Right atrium auricular region (tissue), 2 donors: Measurements from ENCODE around the gene UBE2F. TPM values are rescaled to one million over a fixed set of nuclear protein-coding genes. Genes with fewer than 3 reads are reported as not detected.
"Not testable (repeated sequence)": the region's sequence is repeated elsewhere in the genome, so short reads cannot be mapped to it uniquely, and the experiment has no call there.

Source experiments
- DNase-seq: peaks from one replicate; pipeline ENCODE4 v3.0.0-alpha.2; 2019; ENCODE audit warnings: low spot score
- H3K27ac ChIP-seq, 2 donors: fragments of 200-600 bp; sonication (generic); 1 replicate in 1 of 2; 2 replicates in 1 of 2; pipeline ENCODE4 v1.5.1; 2016 to 2019
- H3K27me3 ChIP-seq, 2 donors: fragments of 200-600 bp; sonication (generic); one replicate each; pipeline versions ENCODE4 v1.5.1 to v1.6.0; 2017 to 2019
- H3K36me3 ChIP-seq: fragments of 200-600 bp; sonication (generic); one replicate; pipeline ENCODE4 v1.5.1; 2016
- H3K4me1 ChIP-seq, 2 donors: fragments of 200-600 bp; sonication (generic); one replicate each; pipeline versions ENCODE4 v1.5.1 to v1.6.0; 2017 to 2019
- H3K4me3 ChIP-seq, 2 donors: fragments of 200-600 bp; sonication (generic); 1 replicate in 1 of 2; 2 replicates in 1 of 2; pipeline ENCODE4 v1.5.1; 2017 to 2019; ENCODE audit warnings: mild to moderate bottlenecking in 1 of 2, moderate library complexity in 1 of 2
- H3K9me3 ChIP-seq, 2 donors: fragments of 200-600 bp; sonication (generic); one replicate each; pipeline ENCODE4 v1.5.1; 2019
- CTCF ChIP-seq, 2 donors: fragments of 200-600 bp; sonication (generic); IDR thresholded peaks; one replicate each; pipeline ENCODE4 v1.5.1; 2019; ENCODE audit warnings: antibody characterized with exemption in 2 of 2
- total RNA-seq, 2 donors: library from RNA; depleted of rRNA; stranded (reverse); fragments of >200 nt; gene quantifications; one replicate each; pipeline ENCODE4 v1.1.0, GENCODE V29; 2016

UBE2F gene
- total RNA-seq, 2 donors from 2014 or later: 78.4 to 79.6 TPM

- H3K36me3 ChIP-seq: peaks cover 51% of the 10 kb centered on the region
- TF ChIP-seq CTCF (IDR thresholded peaks at IDR 0.05): no peak
- DNase-seq: no peak
Measured at GRCh38 chr2:238029853-238030252, 63.0 kb downstream of the UBE2F start.

GRCh38 chr2:238030422-238031155, 63.8 kb downstream of the UBE2F start:
- DNase-seq: no peak
- Histone ChIP-seq H3K36me3 (peaks cover 57% of the 10 kb centered on the region), H3K27ac (no peak overlapping the region), H3K4me1 (no peaks in the 10 kb centered on the region), H3K4me3 (no peak overlapping the region), H3K27me3 (no peaks in the 10 kb centered on the region), H3K9me3 (no peaks in the 10 kb centered on the region)
- TF ChIP-seq CTCF (IDR thresholded peaks at IDR 0.05): no peak

More at GRCh38 chr2:238029853-238030252, 63.0 kb downstream of the UBE2F start:
- Histone ChIP-seq H3K4me3 (no peak overlapping the region), H3K27ac (no peak overlapping the region), H3K27me3 (no peaks in the 10 kb centered on the region), H3K4me1 (no peaks in the 10 kb centered on the region), H3K9me3 (no peaks in the 10 kb centered on the region)

GRCh38 chr2:238031751-238032150, 64.9 kb downstream of the UBE2F start:
- H3K36me3 ChIP-seq: peaks cover 68% of the 10 kb centered on the region
- no peaks in the 10 kb centered on the region for H3K4me1 ChIP-seq
- DNase-seq: no peak
- no peaks in the 10 kb centered on the region for H3K9me3 ChIP-seq
- H3K27me3 ChIP-seq: no peaks in the 10 kb centered on the region
- TF ChIP-seq CTCF (IDR thresholded peaks at IDR 0.05): no peak
- H3K27ac ChIP-seq: no peak overlapping the region
- H3K4me3 ChIP-seq: no peak overlapping the region

- Histone ChIP-seq H3K27me3 (no peaks in the 10 kb centered on the region), H3K4me3 (no peak overlapping the region), H3K27ac (no peak overlapping the region), H3K9me3 (no peaks in the 10 kb centered on the region), H3K36me3 (peaks cover 74% of the 10 kb centered on the region), H3K4me1 (no peaks in the 10 kb centered on the region)
- no peak for TF ChIP-seq CTCF (IDR thresholded peaks at IDR 0.05)
- DNase-seq: no peak
Measured at GRCh38 chr2:238032755-238033337, 66.0 kb downstream of the UBE2F start.

- not testable (repeated sequence) for H3K27me3 ChIP-seq, H3K4me1 ChIP-seq, H3K4me3 ChIP-seq, H3K9me3 ChIP-seq, H3K27ac ChIP-seq, DNase-seq
- H3K36me3 ChIP-seq: peaks cover 85% of the 10 kb centered on the region
Measured at GRCh38 chr2:238033991-238034390, 67.2 kb downstream of the UBE2F start.

GRCh38 chr2:238038203-238038602, 71.4 kb downstream of the UBE2F start:
- no peak for TF ChIP-seq CTCF (IDR thresholded peaks at IDR 0.05)
- Histone ChIP-seq H3K36me3 (peaks cover 60% of the 10 kb centered on the region), H3K27me3 (no peaks in the 10 kb centered on the region), H3K4me3 (no peak overlapping the region), H3K27ac (no peak overlapping the region), H3K4me1 (peaks cover 0 to 10% of the 10 kb centered on the region in 2 donors), H3K9me3 (no peaks in the 10 kb centered on the region)
- no peak for DNase-seq
